Measurements from ENCODE around the gene BAIAP2L1. TPM values are rescaled to one million over a fixed set of nuclear protein-coding genes. Genes with fewer than 3 reads are reported as not detected.

Gene BAIAP2L1
- total and polyA plus RNA-seq, 9 of the 15 experiments (the other 6 are each of a cell fraction or from before 2014, with no cell fraction given) = 4.2 to 29.8 (median 15.5) TPM

- no peak for TF ChIP-seq POLR3A (IDR thresholded peaks at IDR 0.05; ENCODE audit: borderline replicate concordance, extremely low read depth, insufficient read depth, insufficient read length)
- TF ChIP-seq PBX2 (CRISPR knock-in tag; IDR thresholded peaks at IDR 0.05; ENCODE audit: low read depth) = no peak
- no peak for TF ChIP-seq PBX2 (tag; conservative IDR thresholded peaks at IDR 0.05; ENCODE audit: low read depth)
- no peak for TF ChIP-seq NFYB (IDR thresholded peaks at IDR 0.05; ENCODE audit: extremely low read depth, insufficient read length)
- no peak for TF ChIP-seq ZNF124 (CRISPR knock-in tag; IDR thresholded peaks at IDR 0.05)
- no peak for TF ChIP-seq ZKSCAN8 (CRISPR knock-in tag; IDR thresholded peaks at IDR 0.05)
Measured at GRCh38 chr7:98360221-98361130, 40.4 kb downstream of the BAIAP2L1 start (continued).

- intact Hi-C loops (cut with micrococcal nuclease) (no loop called here), in situ Hi-C loops (cut with MboI) (no loop called here)
- ChIA-PET CTCF (ENCODE audit: low intra/inter-chr PET ratio) (no interaction called here), POLR2A (no interaction called here)
- Histone ChIP-seq H3K4me3 (no peak overlapping the region), H3K9ac (ENCODE audit: insufficient read depth in 1 of 2, low read depth in 2 of 2, low read length in 2 of 2) (0 out of 4 replicates have a peak overlapping the region, but pooled peaks of 1 of the 2 experiments have one; percentile 45), H3K27ac (ENCODE audit: extremely low read depth, low read depth, low read length) (no peak overlapping the region), H3K27me3 (ENCODE audit: control insufficient read depth in 2 of 2, insufficient read depth in 2 of 2, low read length in 2 of 2) (peaks cover 0 to 6% of the 10 kb centered on the region in 2 experiments; a peak in 1 of 5 replicates), H4K20me1 (replicated peaks; ENCODE audit: control insufficient read depth, insufficient read depth, low read length) (peaks cover 12% of the 10 kb centered on the region), H3K79me2 (ENCODE audit: control insufficient read depth, insufficient read depth, low read length) (no peaks in the 10 kb centered on the region), H3K36me3 (ENCODE audit: control insufficient read depth, insufficient read depth, low read length) (peaks cover 3% of the 10 kb centered on the region; the same call in 1 of the 3 replicates), H2AFZ (ENCODE audit: low read depth, low read length) (no peak overlapping the region), H3K4me1 (replicated peaks in 1 of 2; ENCODE audit: control insufficient read depth in 2 of 2, insufficient read depth in 2 of 2, low read length in 2 of 2) (peaks cover 11 to 21% of the 10 kb centered on the region in 2 experiments), H3K4me2 (ENCODE audit: insufficient read depth, low read length) (no peak overlapping the region), H3K9me3 (replicated peaks; ENCODE audit: control insufficient read depth, insufficient read depth, low read depth, low read length) (no peaks in the 10 kb centered on the region), H3K9me1 (ENCODE audit: control insufficient read depth, insufficient read depth, low read length) (no peaks in the 10 kb centered on the region)
- BruUV-seq (replicated peaks) = no TSS peak
- ATAC-seq (no peak), DNase-seq (ENCODE audit: extremely low read depth in 1 of 4, low spot score in 3 of 4) (no peak), FAIRE-seq (no peak)
- WGBS (ENCODE audit: insufficient coverage, low coverage, missing lambda C conversion rate) = 69% methylated on average over 13 of the region's 13 CpGs
- TF ChIP-seq HBP1 (CRISPR knock-in tag; IDR thresholded peaks at IDR 0.05) (no peak), RAD51 (IDR thresholded peaks at IDR 0.05; ENCODE audit: borderline replicate concordance, low read depth) (no peak), FIP1L1 (IDR thresholded peaks at IDR 0.05; ENCODE audit: low read depth, low read length, poor library complexity, severe bottlenecking) (no peak), ZNF212 (CRISPR knock-in tag; IDR thresholded peaks at IDR 0.05) (no peak), ZSCAN29 (IDR thresholded peaks at IDR 0.05) (no peak), ZNF512 (tag; IDR thresholded peaks at IDR 0.05) (no peak), PURB (CRISPR knock-in tag; IDR thresholded peaks at IDR 0.05; ENCODE audit: low read depth) (no peak)
Measured at GRCh38 chr7:98359395-98359794, 41.5 kb downstream of the BAIAP2L1 start.
